ENCODE results near the gene MOGAT2. TPM values are rescaled to one million over a fixed set of nuclear protein-coding genes. Genes with fewer than 3 reads are reported as not detected.

Gene MOGAT2
- total and polyA plus RNA-seq, 2 of the 4 experiments (the other 2 are of a cell fraction) = not detected

DNA sequence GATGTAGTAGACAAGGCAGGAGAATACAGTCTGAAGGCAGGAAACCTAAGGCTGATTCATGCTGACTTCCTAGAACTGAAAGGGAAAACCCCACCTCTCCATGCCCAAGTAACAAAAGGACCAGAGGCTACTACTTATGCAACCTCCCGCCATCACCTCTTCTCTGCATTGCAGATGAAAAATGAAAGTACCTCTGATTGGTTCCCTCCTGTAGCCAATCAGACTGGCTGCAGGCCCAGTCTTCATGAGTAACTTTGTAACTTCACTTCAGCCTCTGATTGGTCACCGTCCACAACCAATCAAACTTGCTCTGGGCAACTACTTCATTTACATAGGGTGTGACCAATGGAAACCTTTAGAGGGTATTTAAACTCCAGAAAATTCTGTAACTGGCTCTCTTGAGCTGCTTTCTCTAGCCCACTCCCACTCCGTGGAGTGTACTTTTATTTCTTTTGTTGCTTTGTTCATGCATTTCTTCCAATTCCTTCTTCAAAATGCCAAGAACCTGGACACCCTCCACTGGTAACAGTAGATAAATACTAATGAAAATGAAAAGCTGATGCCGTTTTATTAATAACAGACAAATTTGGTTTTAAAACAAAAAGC is 43.6 kb upstream of the MOGAT2 start:
- no peak overlapping the region for H2AK9ac ChIP-seq (replicated peaks; ENCODE audit: low read depth, low read length, poor library complexity)
- CTCF ChIA-PET = no interaction called here
- no peak overlapping the region for H3K23ac ChIP-seq (ENCODE audit: low read depth, low read length)
- H3K4me1 ChIP-seq (ENCODE audit: control insufficient read depth, insufficient read depth, low read length) = no peaks in the 10 kb centered on the region
- H3K14ac ChIP-seq (replicated peaks; ENCODE audit: low read depth, low read length) = no peak overlapping the region
- dilution Hi-C loops (cut with HindIII; ENCODE audit: low sequenced_read_pairs, unreplicated experiment) = no loop called here
- intact Hi-C loops (cut with micrococcal nuclease) = no loop called here
- TF ChIP-seq CEBPB (IDR thresholded peaks at IDR 0.05; ENCODE audit: low read depth, low read length) (no peak), POLR2A (IDR thresholded peaks at IDR 0.05; ENCODE audit: low read depth, low read length) (no peak)
- TF ChIP-seq, protein P1, sequence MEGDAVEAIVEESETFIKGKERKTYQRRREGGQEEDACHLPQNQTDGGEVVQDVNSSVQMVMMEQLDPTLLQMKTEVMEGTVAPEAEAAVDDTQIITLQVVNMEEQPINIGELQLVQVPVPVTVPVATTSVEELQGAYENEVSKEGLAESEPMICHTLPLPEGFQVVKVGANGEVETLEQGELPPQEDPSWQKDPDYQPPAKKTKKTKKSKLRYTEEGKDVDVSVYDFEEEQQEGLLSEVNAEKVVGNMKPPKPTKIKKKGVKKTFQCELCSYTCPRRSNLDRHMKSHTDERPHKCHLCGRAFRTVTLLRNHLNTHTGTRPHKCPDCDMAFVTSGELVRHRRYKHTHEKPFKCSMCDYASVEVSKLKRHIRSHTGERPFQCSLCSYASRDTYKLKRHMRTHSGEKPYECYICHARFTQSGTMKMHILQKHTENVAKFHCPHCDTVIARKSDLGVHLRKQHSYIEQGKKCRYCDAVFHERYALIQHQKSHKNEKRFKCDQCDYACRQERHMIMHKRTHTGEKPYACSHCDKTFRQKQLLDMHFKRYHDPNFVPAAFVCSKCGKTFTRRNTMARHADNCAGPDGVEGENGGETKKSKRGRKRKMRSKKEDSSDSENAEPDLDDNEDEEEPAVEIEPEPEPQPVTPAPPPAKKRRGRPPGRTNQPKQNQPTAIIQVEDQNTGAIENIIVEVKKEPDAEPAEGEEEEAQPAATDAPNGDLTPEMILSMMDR (conservative IDR thresholded peaks at IDR 0.05; ENCODE audit: low read depth, low read length) = no peak
- H3K79me1 ChIP-seq (ENCODE audit: low read depth in 1 of 2, low read length in 2 of 2) = no peaks in the 10 kb centered on the region
- H3K9me3 ChIP-seq (ENCODE audit: control insufficient read depth, insufficient read depth, low read length) = peaks cover 4% of the 10 kb centered on the region
- H4K91ac ChIP-seq (ENCODE audit: insufficient read depth, low read depth, low read length) = no peak overlapping the region
- H3K9me1 ChIP-seq (ENCODE audit: insufficient read depth, low read length) = no peaks in the 10 kb centered on the region
- H2BK15ac ChIP-seq (ENCODE audit: low read depth, low read length) = no peak overlapping the region
- peak; percentile 56 for DNase-seq
- H2BK20ac ChIP-seq (ENCODE audit: low read depth, low read length) = no peak overlapping the region
- H3K4me3 ChIP-seq (ENCODE audit: insufficient read depth, low read depth, low read length) = no peak overlapping the region
- H3K4ac ChIP-seq (ENCODE audit: low read depth, low read length) = no peak overlapping the region
- no peak overlapping the region for H3K18ac ChIP-seq (ENCODE audit: low read depth, low read length)
- no peak overlapping the region for H2BK120ac ChIP-seq (ENCODE audit: low read depth, low read length)
- no peak overlapping the region for H4K5ac ChIP-seq (ENCODE audit: low read depth, low read length)
- 100% methylated on average over 1 of the region's 4 CpGs; no CpG with 5 or more reads in 1 of the 2 experiments for WGBS, 2 experiments (ENCODE audit: extremely low coverage in 2 of 2, insufficient read length in 1 of 2)
- ATAC-seq (ENCODE audit: low read depth) = peak; percentile 21; the same call in 1 of the 2 replicates
- no peak overlapping the region for H2AK5ac ChIP-seq (ENCODE audit: low read depth, low read length)
- H3K36me3 ChIP-seq (ENCODE audit: control insufficient read depth, insufficient read depth, low read length) = no peaks in the 10 kb centered on the region
- no peak overlapping the region for H3K9ac ChIP-seq (ENCODE audit: low read depth, low read length)
- H3K56ac ChIP-seq (ENCODE audit: extremely low read depth, insufficient read depth, low read length) = no peak overlapping the region
- BruUV-seq (replicated peaks) = no TSS peak
- H3K27me3 ChIP-seq (ENCODE audit: control insufficient read depth, insufficient read depth, low read length) = peaks cover 47% of the 10 kb centered on the region
- no peak overlapping the region for H2AFZ ChIP-seq (replicated peaks; ENCODE audit: low read length, poor library complexity)
- H2BK5ac ChIP-seq (ENCODE audit: low read depth, low read length, poor library complexity, severe bottlenecking) = no peak overlapping the region
- H4K8ac ChIP-seq (ENCODE audit: low read depth in 2 of 2, low read length in 2 of 2) = no peak overlapping the region
- H3K27ac ChIP-seq (ENCODE audit: insufficient read depth, low read length) = no peak overlapping the region
- no peak overlapping the region; the same call in 1 of the 2 replicates for H3K4me2 ChIP-seq (ENCODE audit: low read depth, low read length)
- H4K20me1 ChIP-seq (ENCODE audit: insufficient read depth, low read length) = no peaks in the 10 kb centered on the region
- in situ Hi-C loops (cut with MboI; ENCODE audit: low sequenced_read_pairs) = no loop called here
- POLR2A ChIA-PET (ENCODE audit: unreplicated experiment) = no interaction called here
